Measurements from ENCODE around the gene KCNT2.

GRCh38 chr1:196260270-196260669 lies 348.0 kb downstream of the KCNT2 start:
- TF ChIP-seq EZH2phosphoT487 (IDR thresholded peaks at IDR 0.05; ENCODE audit: borderline replicate concordance, low read depth, low read length) = no peak
- TF ChIP-seq, protein P1, sequence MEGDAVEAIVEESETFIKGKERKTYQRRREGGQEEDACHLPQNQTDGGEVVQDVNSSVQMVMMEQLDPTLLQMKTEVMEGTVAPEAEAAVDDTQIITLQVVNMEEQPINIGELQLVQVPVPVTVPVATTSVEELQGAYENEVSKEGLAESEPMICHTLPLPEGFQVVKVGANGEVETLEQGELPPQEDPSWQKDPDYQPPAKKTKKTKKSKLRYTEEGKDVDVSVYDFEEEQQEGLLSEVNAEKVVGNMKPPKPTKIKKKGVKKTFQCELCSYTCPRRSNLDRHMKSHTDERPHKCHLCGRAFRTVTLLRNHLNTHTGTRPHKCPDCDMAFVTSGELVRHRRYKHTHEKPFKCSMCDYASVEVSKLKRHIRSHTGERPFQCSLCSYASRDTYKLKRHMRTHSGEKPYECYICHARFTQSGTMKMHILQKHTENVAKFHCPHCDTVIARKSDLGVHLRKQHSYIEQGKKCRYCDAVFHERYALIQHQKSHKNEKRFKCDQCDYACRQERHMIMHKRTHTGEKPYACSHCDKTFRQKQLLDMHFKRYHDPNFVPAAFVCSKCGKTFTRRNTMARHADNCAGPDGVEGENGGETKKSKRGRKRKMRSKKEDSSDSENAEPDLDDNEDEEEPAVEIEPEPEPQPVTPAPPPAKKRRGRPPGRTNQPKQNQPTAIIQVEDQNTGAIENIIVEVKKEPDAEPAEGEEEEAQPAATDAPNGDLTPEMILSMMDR (conservative IDR thresholded peaks at IDR 0.05; ENCODE audit: low read length) = no peak
